Loucy (cell line): Measurements from ENCODE around the gene TRDMT1.

Experiments used
- H2AFZ ChIP-seq: fragments of 200-600 bp; sonication (generic); 2 replicates; pipeline ENCODE4 v1.6.0; 2016; ENCODE audit warnings: antibody characterized with exemption, mild to moderate bottlenecking, low read length, moderate library complexity
- H3F3A ChIP-seq: fragments of 200-600 bp; 2 replicates; pipeline ENCODE4 v1.6.0; 2016; ENCODE audit warnings: antibody characterized with exemption, low read depth, mild to moderate bottlenecking
- H3K27me3 ChIP-seq: fragments of 200-600 bp; sonication (generic); 2 replicates; pipeline ENCODE4 v1.6.1; 2014; ENCODE audit warnings: low read length, mild to moderate bottlenecking; ENCODE audit not compliant: insufficient read depth, poor library complexity, severe bottlenecking
- H3K36me3 ChIP-seq: fragments of 200-600 bp; sonication (generic); 2 replicates; pipeline ENCODE4 v1.6.1; 2016; ENCODE audit warnings: low read length; ENCODE audit not compliant: insufficient read depth
- H3K4me1 ChIP-seq: fragments of 200-600 bp; sonication (generic); 2 replicates; pipeline ENCODE4 v1.5.1; 2014; ENCODE audit warnings: low read length, mild to moderate bottlenecking; ENCODE audit not compliant: insufficient read depth, poor library complexity, severe bottlenecking
- H3K4me2 ChIP-seq: fragments of 200-600 bp; sonication (generic); 2 replicates; pipeline ENCODE4 v1.6.0; 2014; ENCODE audit warnings: antibody characterized with exemption, low read length, low read depth, mild to moderate bottlenecking; ENCODE audit not compliant: poor library complexity, severe bottlenecking
- H3K4me3 ChIP-seq: fragments of 200-600 bp; sonication (generic); 2 replicates; pipeline ENCODE4 v1.5.1; 2014; ENCODE audit warnings: low read length, mild to moderate bottlenecking, mixed read lengths; ENCODE audit not compliant: poor library complexity, severe bottlenecking
- H3K79me2 ChIP-seq: fragments of 200-600 bp; sonication (generic); 2 replicates; pipeline ENCODE4 v1.6.1; 2014; ENCODE audit warnings: low read length; ENCODE audit not compliant: insufficient read depth
- H3K9ac ChIP-seq: fragments of 200-600 bp; sonication (generic); 2 replicates; pipeline ENCODE4 v1.6.0; 2014; ENCODE audit warnings: mild to moderate bottlenecking, low read depth, low read length, moderate library complexity; ENCODE audit not compliant: poor library complexity, severe bottlenecking
- H3K9me2 ChIP-seq: fragments of 200-600 bp; sonication (generic); replicated peaks from 2 replicates; pipeline ENCODE4 v1.6.1; 2016; ENCODE audit warnings: low read depth, low read length, mixed read lengths
- H3K9me3 ChIP-seq: fragments of 200-600 bp; sonication (generic); 2 replicates; pipeline ENCODE4 v1.6.1; 2014; ENCODE audit warnings: mild to moderate bottlenecking, antibody characterized with exemption, low read length, low read depth; ENCODE audit not compliant: insufficient read depth
- H4K20me1 ChIP-seq: fragments of 200-600 bp; sonication (generic); 2 replicates; pipeline ENCODE4 v1.6.0; 2014; ENCODE audit warnings: antibody characterized with exemption, low read length, mild to moderate bottlenecking; ENCODE audit not compliant: insufficient read depth, poor library complexity, severe bottlenecking
- CTCF ChIP-seq: fragments of 200-600 bp; sonication (generic); conservative IDR thresholded peaks from 2 replicates; pipeline ENCODE4 v1.5.1; 2014; ENCODE audit warnings: mild to moderate bottlenecking, antibody characterized with exemption, low read length
- EZH2phosphoT487 ChIP-seq: fragments of 200-600 bp; IDR thresholded peaks from 2 replicates; pipeline ENCODE4 v1.6.1; 2018; ENCODE audit warnings: antibody characterized with exemption, mild to moderate bottlenecking, moderate library complexity, borderline replicate concordance

TRDMT1 gene

GRCh38 chr10:17200912-17201793 lies at the start of gene TRDMT1:
TSS of gene TRDMT1 (minus strand) at chr10:17201672. CDS start at chr10:17201634, 38 bp downstream.
- Histone ChIP-seq H3K4me1 (peaks cover 37% of the 10 kb centered on the region), H3K9me2 (no peaks in the 10 kb centered on the region), H3K9me3 (no peaks in the 10 kb centered on the region), H3K27me3 (no peaks in the 10 kb centered on the region), H3K4me2 (peak within 1 kb of the TSS; percentile 83), H3K4me3 (peak within 1 kb of the TSS; percentile 92), H3K36me3 (no peaks in the 10 kb centered on the region), H3K79me2 (peaks cover 26% of the 10 kb centered on the region), H2AFZ (peak within 1 kb of the TSS; percentile 94), H4K20me1 (no peaks in the 10 kb centered on the region), H3K9ac (peak within 1 kb of the TSS; percentile 71), H3F3A (peaks cover under 1% of the 10 kb centered on the region; the same call in 1 of the 2 replicates)
- TF ChIP-seq EZH2phosphoT487 (no peak), CTCF (no peak; the same call in 1 of the 2 replicates)

- Histone ChIP-seq H3K27me3 (no peaks in the 10 kb centered on the region), H3K9ac (no peak overlapping the region), H3K9me2 (no peaks in the 10 kb centered on the region), H3K4me3 (no peak overlapping the region), H3K4me1 (no peaks in the 10 kb centered on the region), H2AFZ (no peak overlapping the region), H3F3A (no peaks in the 10 kb centered on the region), H3K4me2 (no peak overlapping the region), H3K36me3 (no peaks in the 10 kb centered on the region), H4K20me1 (no peaks in the 10 kb centered on the region), H3K9me3 (peaks cover 4% of the 10 kb centered on the region; the same call in 1 of the 2 replicates), H3K79me2 (no peaks in the 10 kb centered on the region)
- TF ChIP-seq EZH2phosphoT487, result no peak
- peak; percentile 44 for TF ChIP-seq CTCF
Observed at GRCh38 chr10:17250736-17251135, 49.3 kb upstream of the TRDMT1 start.

- no peaks in the 10 kb centered on the region for H3K36me3 ChIP-seq
- TF ChIP-seq EZH2phosphoT487, result no peak
- peak; percentile 88 for TF ChIP-seq CTCF
- no peaks in the 10 kb centered on the region for H3K79me2 ChIP-seq
- H3K4me2 ChIP-seq, result no peak overlapping the region
- H3K4me3 ChIP-seq, result no peak overlapping the region
- H3F3A ChIP-seq, result no peaks in the 10 kb centered on the region
- no peak overlapping the region for H2AFZ ChIP-seq
- no peaks in the 10 kb centered on the region for H3K9me2 ChIP-seq
- H4K20me1 ChIP-seq, result no peaks in the 10 kb centered on the region
- peaks cover 4% of the 10 kb centered on the region; the same call in 1 of the 2 replicates for H3K9me3 ChIP-seq
- H3K27me3 ChIP-seq, result no peaks in the 10 kb centered on the region
- no peak overlapping the region for H3K9ac ChIP-seq
- no peaks in the 10 kb centered on the region for H3K4me1 ChIP-seq
Observed at GRCh38 chr10:17249820-17250219, 48.3 kb upstream of the TRDMT1 start.
